GM12864 (cell line): ENCODE results near the gene RHBDL3.

Source experiments
- DNase-seq: peaks from one replicate; pipeline ENCODE4 v3.0.0-alpha.2; 2011; ENCODE audit warnings: low read depth
- H3K4me3 ChIP-seq: 2 replicates; pipeline ENCODE4 v1.5.1; 2011; ENCODE audit warnings: mild to moderate bottlenecking, low read depth, low read length, control low read depth
- TF ChIP-seq, protein P1 (sequence below): IDR thresholded peaks from 2 replicates; pipeline ENCODE4 v1.5.1; 2011; ENCODE audit warnings: low read depth, mild to moderate bottlenecking, moderate library complexity, low read length, control low read depth, inconsistent platforms; ENCODE audit errors: missing control alignments

The RHBDL3 gene

DNA sequence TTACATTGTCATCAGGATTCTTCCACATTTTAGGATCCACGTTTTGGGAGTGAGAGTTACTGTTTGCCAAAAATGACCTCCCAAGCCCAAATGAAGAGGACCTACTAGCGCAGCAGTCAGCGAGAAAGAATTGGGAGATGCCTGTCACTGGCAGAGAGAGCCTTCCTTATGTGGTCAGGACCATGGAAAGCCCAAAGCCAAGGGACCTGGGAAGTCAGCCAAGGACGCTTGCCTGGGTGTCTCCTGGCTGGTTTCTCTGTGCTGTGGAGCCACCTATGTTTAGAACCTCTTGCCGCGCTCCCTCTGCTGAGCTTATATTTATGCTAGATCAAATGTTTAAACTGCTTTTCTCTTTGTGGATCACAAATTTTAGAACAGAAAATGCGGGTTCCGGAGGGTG is 24.9 kb upstream of the RHBDL3 start:
- H3K4me3 ChIP-seq, result no peak overlapping the region
- TF ChIP-seq, protein P1, sequence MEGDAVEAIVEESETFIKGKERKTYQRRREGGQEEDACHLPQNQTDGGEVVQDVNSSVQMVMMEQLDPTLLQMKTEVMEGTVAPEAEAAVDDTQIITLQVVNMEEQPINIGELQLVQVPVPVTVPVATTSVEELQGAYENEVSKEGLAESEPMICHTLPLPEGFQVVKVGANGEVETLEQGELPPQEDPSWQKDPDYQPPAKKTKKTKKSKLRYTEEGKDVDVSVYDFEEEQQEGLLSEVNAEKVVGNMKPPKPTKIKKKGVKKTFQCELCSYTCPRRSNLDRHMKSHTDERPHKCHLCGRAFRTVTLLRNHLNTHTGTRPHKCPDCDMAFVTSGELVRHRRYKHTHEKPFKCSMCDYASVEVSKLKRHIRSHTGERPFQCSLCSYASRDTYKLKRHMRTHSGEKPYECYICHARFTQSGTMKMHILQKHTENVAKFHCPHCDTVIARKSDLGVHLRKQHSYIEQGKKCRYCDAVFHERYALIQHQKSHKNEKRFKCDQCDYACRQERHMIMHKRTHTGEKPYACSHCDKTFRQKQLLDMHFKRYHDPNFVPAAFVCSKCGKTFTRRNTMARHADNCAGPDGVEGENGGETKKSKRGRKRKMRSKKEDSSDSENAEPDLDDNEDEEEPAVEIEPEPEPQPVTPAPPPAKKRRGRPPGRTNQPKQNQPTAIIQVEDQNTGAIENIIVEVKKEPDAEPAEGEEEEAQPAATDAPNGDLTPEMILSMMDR, result no peak
- DNase-seq, result no peak

DNA sequence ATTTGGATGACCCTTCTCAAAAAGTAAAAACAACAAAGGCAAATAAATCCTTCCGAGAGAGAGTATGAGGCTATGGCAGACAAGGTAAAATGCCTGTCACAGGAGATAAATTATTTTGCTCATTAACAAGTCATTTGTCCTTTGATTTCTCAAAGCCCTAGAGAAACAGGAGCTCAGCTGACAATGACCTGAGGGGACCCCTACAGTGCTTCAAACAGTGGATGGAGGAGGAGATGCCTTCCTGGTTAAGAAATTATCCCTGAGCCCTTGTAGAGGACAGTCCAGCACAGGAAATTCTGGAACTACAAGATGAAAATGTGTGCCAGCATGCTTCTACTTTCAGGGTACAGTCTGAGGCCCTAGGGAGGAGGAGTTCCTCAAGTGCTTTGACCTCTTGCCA is 24.0 kb upstream of the RHBDL3 start:
- no peak overlapping the region for H3K4me3 ChIP-seq
- TF ChIP-seq, protein P1, result no peak
- DNase-seq, result no peak

DNA sequence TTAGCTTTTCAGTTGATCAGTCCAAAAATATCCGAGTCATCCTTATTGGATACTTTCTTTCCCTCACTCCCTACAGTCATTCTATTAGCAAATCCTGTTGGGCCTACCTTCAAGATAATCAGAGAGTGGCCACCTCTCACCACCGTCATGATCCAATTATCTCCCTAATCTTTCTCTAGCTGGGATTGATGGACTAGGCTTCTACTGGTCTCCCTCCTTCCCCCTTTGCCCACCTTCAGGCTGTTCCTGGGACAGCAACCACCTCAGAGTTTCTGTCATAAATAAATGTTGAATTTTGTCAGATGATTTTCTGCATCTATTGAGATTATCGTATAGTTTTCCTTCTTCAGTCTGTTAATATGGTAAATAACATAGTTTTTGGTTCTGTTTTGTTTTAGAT is 16.2 kb upstream of the RHBDL3 start:
- TF ChIP-seq, protein P1, result no peak
- no peak for DNase-seq
- no peak overlapping the region for H3K4me3 ChIP-seq

DNA sequence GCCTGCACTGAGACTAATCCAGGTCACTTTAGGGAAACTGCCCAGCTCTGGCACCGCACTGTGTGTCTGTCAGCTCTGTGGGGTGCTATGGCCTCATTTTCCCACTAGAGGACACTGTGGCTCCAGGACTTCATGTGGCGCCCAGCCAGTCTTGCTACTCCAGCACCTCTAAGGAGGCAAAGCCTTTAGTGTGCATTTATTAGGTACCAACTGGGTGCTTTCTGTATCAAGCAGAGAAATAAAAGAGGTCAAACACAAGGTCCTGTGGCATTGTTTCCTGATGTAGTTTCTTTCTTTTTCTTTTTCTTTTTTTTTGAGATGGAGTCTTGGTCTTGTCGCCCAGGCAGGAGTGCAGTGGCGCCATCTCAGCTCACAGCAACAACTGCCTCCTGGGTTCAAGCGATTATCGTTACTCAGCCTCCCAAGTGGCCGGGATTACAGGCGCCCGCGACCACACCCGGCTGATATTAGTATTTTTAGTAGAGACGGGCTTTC is 12.5 kb upstream of the RHBDL3 start:
- TF ChIP-seq, protein P1, result peak; percentile 99
- no peak overlapping the region for H3K4me3 ChIP-seq
- peak; percentile 25 for DNase-seq

DNA sequence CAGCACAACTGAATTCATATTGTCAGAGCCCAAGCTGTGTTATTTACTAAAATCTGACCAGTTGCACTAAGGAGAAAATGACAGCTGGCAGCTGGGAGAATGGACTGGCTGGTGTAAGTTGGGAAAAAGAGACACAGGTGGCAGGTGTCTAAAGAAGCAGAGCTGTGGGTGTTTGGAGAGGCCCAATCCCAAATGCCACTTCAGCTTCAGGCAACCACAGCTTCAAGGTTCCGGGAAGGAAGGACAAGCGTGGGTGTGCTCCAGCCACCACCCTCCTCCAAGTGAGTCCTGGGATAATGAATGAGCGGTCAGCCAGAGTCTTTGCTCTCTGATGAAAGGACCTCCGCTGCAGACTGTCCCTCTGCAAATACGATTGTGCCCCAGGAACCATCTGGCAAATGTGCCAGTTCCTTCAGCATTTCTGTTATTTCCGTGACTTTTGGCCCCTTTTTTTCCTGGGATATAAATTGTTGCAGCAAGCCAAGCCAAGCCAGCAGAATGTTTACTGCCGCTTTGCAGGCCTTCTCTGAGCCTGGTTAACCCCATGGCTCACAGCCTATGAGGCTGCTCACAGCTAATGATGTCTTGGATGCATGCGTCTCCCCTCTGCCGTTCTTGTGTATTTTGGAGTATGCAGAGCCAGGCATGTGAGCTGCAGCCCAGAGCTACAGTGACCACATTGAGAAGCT is 9.5 kb upstream of the RHBDL3 start:
- no peak for DNase-seq
- TF ChIP-seq, protein P1, result no peak
- H3K4me3 ChIP-seq, result no peak overlapping the region

DNA sequence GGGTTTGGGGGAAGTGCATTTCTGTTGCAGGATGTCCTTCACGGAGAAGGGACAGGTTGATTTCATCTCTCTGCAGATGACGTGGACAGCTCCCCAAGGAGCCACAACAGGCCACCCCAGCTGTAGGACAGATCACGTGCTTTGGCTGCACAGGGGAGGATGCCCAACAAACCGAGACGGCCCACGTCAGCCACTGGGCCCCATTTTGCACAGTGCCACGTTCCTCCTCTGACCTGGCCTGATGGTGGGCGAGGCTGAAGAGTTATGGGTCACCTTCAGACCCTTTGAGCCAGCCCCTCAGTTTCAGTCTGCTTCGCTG is 9.0 kb upstream of the RHBDL3 start:
- no peak overlapping the region for H3K4me3 ChIP-seq
- TF ChIP-seq, protein P1, result no peak
- DNase-seq, result no peak
